HG02642 (cell line): Measurements from ENCODE around the gene TMEM63C.
A peak's percentile ranks its signal among the peaks of the same experiment; 100 is the strongest.

Experiments used
- ATAC-seq: cut with Tn5 transposase; IDR thresholded peaks from one replicate; pipeline ENCODE4 v1.9.1; 2021; ENCODE audit warnings: mild to moderate bottlenecking; ENCODE audit not compliant: unreplicated experiment, poor library complexity

The TMEM63C gene, protein sequence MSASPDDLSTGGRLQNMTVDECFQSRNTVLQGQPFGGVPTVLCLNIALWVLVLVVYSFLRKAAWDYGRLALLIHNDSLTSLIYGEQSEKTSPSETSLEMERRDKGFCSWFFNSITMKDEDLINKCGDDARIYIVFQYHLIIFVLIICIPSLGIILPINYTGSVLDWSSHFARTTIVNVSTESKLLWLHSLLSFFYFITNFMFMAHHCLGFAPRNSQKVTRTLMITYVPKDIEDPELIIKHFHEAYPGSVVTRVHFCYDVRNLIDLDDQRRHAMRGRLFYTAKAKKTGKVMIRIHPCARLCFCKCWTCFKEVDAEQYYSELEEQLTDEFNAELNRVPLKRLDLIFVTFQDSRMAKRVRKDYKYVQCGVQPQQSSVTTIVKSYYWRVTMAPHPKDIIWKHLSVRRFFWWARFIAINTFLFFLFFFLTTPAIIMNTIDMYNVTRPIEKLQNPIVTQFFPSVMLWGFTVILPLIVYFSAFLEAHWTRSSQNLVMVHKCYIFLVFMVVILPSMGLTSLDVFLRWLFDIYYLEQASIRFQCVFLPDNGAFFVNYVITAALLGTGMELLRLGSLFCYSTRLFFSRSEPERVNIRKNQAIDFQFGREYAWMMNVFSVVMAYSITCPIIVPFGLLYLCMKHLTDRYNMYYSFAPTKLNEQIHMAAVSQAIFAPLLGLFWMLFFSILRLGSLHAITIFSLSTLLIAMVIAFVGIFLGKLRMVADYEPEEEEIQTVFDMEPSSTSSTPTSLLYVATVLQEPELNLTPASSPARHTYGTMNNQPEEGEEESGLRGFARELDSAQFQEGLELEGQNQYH

DNA sequence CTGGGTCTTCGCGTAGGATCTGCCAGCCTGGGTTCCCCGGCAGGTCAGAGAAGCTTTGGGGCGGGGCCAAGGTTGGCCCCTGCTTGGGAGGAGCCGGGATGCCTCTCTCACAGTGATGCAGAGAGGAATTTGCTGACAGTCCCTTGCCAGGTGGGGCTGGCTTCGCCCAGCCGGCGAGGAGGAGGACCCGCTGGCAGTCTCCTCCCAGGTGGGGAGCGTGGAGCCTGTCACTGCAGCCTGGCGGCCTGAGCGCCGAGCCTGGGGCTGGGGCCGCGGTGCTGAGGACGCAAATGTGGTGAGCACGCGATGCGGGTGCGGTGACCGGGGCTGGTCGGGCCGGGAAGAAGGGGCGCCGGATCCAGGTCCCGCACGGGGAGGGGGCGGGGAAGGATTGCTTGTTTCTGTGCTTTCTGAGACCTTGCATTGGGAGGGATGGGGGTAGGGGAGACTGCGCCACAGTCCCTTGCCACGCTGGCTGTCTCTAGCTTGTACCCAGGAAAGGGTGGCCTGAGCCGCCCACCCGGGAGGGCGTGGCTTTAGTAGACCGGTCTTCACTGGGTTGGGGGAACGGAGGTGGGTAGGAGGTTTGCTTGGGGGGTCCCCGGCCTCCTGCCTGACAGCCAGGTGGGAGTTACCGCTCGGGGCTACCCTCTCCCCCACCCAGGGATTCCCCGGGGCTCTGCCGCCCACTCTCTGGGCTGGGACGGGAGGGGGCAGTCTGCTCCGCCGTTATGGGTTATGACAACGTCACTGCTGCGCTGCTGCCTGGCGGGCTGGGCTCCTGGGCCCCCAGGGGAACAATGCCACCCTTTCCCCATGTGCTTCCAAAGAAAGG, at the start of gene TMEM63C:
TMEM63C (plus strand) TSS at position 196 of the 835 bp plus-strand sequence. CDS start 37,016 bp downstream, outside the sequence.
- peak; percentile 75 for ATAC-seq

- ATAC-seq, result no peak
Measured at GRCh38 chr14:77131871-77132486, 49.6 kb upstream of the TMEM63C start.

DNA sequence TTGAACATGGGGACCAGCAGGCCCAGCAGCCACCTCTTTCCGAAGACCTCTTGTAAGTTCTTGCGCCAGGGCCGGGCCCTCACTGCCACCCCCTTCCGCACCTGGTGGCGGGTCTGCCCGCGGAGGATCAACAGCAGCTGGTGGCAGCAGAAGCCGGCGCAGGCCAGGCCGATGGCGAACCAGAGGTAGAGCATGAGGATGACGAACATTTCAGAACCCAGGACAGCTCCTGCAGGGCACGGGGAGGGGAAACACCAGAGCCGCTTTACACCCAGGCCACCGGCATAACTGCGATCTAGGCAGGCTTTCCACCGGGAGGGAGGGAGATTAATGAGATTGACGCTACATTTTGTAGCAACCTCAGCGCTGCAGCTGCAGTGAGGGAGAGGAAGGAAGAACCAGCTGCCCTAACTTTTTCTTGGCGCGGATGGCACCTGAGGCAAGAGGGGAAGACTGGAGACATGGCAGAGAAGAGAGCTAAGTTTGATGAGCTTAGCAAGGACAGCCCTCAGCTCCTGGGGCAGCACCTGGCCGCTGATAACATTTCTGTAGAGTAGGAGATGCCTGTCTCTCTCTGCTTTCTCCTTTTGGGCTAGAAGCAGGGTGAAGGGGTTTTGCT, 47.8 kb upstream of the TMEM63C start:
- no peak for ATAC-seq

- no peak for ATAC-seq
Measured at GRCh38 chr14:77139022-77139421, 42.6 kb upstream of the TMEM63C start.

DNA sequence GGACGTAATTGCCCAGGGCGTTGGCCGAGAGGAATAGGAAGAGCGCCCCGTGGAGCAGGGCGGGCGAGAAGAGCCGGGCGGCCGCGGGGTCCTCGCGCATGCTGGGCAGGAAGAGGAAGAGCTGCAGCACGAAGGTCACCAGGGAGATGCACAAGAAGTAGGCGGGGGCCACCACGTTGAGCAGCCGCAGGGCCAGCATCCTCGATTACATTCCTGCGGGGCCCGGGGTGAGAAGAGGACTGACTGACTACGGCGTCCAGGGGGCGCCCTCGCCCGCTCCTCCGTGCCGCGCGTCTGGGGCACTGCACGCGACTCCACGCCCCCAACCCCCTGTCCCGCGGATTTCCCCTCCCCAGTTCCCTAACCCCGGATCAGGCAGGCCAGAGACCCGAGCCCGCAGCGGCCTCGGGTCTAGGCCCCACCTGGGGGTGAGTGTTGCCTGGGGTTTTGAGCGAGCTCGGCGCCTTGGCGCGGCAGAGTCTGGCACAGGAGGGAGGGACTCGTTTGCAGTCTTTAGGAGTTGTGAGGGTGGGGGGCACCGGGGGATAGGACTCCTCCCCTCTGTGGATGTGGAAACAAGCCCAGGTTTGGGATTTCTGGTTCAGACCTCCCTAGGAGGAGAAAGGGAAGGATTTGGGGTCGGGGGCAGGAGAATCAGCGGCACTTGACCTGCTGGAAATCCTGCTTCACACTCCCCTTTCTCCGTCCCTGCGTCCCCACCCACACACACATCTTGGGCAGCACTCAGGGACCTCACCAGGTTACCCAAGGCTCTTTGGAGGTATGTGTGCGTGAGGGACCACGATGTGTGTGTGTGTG, 41.8 kb upstream of the TMEM63C start:
- ATAC-seq, result no peak

GRCh38 chr14:77140359-77141213, 41.0 kb upstream of the TMEM63C start:
- no peak for ATAC-seq

GRCh38 chr14:77141214-77142004, 40.2 kb upstream of the TMEM63C start, which contains the start of gene ZDHHC22:
Gene ZDHHC22, minus strand, starts transcription at chr14:77141791. Its CDS starts 2,053 bp downstream, at chr14:77139738.
- no peak for ATAC-seq

DNA sequence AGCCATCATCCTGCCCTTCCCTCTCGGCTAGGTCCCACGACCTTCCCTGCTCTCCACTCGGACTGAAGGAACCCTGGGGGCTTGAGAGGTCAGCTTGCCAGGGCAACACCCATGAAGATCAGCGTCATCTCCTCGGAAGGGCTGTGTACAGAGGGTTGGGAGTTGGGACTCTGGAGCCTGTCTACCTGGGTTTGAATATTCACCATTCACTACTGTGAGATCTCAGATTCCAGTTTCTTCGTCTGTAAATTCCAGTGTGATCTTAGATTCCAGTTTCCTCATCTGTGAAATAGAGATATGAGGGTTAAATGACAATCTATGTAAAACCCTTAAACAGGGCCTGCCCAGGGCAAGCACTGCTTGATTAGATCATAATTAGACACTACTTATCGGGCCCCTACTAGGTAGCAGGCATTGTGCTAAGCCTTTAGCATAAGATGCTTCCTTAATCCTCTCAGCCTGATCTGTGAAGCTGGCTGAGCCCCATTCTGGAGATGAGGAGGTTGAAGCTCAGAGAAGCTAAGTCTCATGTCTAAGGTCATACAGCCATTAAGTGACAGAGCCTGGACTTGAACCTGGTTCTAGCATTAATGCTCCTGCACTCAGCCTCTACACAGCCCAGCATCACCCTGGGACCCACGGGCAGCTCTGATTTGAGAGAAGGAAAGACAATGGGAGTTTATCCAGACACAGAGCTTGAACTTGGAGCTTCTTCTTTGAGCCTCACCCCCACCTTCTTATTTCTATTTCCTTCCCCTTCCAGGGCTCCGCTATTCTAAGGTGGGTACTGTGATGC, 39.4 kb upstream of the TMEM63C start:
- no peak for ATAC-seq

DNA sequence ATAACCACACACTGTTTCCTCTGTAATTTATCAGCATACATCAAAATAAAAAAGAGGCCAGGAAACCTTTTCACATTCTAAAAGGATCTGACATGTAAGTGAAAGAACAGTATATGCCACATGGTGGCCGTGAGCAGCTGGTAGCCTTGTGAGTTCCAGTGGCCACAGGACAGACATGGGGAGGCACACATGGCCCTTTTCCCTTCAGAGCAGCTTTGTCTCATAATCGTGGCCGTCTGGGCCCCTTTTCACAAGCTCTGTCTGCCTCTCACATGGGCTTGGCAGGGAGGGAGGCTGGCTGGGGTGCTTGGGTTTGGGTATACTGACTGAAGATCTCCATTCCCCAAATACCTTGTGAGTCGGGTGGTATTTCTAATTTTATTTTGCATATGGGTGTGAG, 38.5 kb upstream of the TMEM63C start:
- no peak for ATAC-seq

- no peak for ATAC-seq
Measured at GRCh38 chr14:77144412-77145115, 37.0 kb upstream of the TMEM63C start.

DNA sequence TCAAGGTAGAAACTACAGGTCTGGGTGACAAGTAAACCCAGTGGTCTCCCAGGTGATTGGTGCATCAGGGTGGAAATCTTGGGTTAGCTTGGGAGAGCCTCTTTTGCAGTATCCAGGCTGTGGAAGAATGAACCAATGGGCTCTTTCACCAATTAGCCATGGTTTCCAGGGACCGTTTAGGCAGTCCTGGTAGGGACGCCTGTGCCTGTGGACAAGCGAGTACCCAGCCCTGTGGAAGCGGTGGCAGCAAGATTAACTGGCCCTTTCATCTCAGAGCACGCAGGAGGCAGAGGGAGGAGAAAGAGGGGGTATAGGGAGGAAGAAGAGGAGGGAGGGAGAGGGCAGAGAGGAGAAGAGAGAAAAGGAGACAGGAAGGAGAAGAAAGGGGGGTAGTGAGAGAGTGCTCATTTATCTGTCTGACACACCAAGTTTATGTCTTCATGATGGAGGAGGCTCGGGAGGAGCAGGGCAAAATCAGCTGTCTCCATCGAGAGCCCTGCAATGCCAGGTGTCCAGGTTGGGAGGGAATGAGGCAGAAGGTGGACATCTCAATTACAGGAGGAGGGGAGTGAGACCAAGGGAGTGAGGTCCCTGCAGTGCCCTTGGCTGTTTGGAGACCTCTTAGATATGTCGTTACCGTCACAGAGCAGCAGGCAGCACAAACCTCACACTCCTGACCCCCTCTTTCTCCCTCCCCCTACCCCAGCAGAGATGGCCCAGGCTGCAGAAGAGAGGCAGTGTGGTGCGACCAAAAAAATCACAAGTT, 35.4 kb upstream of the TMEM63C start:
- ATAC-seq, result no peak

DNA sequence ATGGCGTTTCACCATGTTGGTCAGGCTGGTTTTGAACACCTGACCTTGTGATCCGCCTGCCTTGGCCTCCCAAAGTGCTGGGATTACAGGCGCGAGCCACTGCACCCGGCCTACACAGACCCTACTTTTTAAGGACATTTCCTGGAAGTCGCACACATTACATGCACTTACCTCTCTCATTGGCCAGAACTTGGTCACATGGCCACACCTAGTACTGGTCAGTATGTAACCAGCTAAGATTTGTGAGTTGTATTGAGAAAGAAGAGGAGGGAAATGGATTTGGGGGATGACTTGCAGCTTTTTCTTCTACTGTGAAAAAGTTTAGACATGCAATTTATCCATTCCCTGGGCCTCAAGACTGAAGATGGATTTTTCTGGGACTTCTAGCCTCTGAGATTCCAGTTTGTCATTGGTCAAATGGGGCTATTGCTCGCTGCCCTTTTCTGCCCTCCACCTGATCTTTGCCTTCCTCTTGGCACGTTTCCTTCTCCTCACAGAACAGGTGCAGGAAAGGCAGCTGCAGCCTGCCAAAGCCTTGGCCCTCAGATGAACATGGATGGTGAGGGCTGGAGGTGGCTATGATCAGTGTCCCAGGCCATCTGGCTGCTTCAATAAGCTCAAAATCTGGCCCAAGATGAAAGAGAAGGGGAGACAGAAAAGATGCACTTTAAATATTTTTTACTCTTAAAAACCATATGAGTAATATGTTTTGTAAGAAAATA, 32.9 kb upstream of the TMEM63C start:
- ATAC-seq, result no peak

DNA sequence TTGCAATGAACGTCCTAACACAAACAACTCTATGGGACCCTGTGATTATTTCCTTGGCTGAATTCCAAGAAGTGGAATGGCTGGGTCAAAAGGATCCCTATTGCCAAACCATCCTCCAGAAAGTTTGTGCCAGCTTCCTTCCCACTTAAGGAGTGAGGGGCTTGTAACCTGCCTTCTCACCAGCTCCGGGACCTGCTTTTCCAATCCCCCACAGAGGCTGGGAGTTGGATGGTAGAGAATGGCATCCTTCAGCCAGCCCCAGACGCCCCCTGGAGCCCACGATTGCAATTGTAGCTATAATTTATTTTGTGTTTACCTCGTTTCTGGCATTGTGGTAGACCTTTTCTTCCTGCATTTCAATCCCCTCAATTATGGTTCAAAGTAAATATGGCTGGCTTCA, 30.4 kb upstream of the TMEM63C start:
- ATAC-seq, result no peak

DNA sequence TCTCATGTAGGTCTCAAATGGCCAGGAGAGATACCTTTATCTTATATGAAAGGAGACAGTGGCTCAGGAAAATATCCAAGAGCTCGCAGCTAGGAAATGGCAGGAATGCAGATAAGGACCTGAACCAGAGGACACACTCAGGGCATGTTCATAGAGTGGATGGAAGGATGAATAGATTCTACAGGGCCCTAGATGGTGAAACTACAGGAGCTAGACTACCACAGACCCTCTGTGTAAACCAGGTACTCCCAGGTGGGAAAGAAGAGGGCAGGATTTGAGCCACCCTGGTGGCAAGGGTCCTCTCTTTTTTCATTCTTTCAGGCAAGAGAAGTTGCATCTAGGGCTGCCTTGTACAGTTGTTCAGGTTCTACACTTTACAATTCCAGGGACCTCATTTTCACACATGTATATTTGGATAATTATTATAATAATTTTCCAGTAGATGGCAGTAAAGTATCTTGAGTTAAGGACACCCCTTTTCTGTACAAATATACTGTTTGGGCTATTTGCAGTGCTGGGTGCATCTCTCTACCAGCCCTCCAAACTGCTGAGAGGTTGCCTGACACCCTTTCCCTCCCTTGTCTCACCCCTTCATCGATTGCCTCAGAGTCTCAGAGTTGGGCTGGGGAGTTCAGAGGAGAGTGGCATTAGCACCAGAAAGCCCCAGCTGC, 29.5 kb upstream of the TMEM63C start:
- no peak for ATAC-seq
